Body of pancreas (tissue), 4 donors: Measurements from ENCODE around the gene ASCC1. TPM values are rescaled to one million over a fixed set of nuclear protein-coding genes. Genes with fewer than 3 reads are reported as not detected.
"Not testable (repeated sequence)": the region's sequence is repeated elsewhere in the genome, so short reads cannot be mapped to it uniquely, and the experiment has no call there.

Experiments used
- ATAC-seq: fragments of 150-250 bp; one replicate; pipeline ENCODE4 v1.9.1; 2016
- DNase-seq, 4 donors: peaks; one replicate each; pipeline ENCODE4 v3.0.0-alpha.2; 2019
- H3K27ac ChIP-seq, 4 donors: fragments of 200-600 bp; sonication (generic); 1 replicate in 3 of 4; 2 replicates in 1 of 4; pipeline versions ENCODE4 v1.5.1 to v1.6.1; 2016 to 2019; ENCODE audit warnings: mild to moderate bottlenecking in 1 of 4, mixed read lengths in 1 of 4, moderate library complexity in 1 of 4
- H3K27me3 ChIP-seq, 2 donors: fragments of 200-600 bp; sonication (generic); one replicate each; pipeline ENCODE4 v1.6.0; 2016; ENCODE audit warnings: mild to moderate bottlenecking in 1 of 2
- H3K36me3 ChIP-seq, 2 donors: fragments of 200-600 bp; sonication (generic); replicated peaks in 1 of 2; 2 replicates each; pipeline ENCODE4 v1.5.1; 2016; ENCODE audit warnings: low read depth in 2 of 2; ENCODE audit not compliant: insufficient read depth in 1 of 2
- H3K4me1 ChIP-seq: fragments of 200-600 bp; sonication (generic); one replicate; pipeline ENCODE4 v1.6.0; 2016
- H3K4me3 ChIP-seq, 2 donors: fragments of 200-600 bp; sonication (generic); 1 replicate in 1 of 2; 2 replicates in 1 of 2; pipeline ENCODE4 v1.5.1; 2016 to 2019
- H3K9me3 ChIP-seq, 3 donors: fragments of 200-600 bp; sonication (generic); 1 replicate in 2 of 3; 2 replicates in 1 of 3; pipeline ENCODE4 v1.5.1; 2016
- CTCF ChIP-seq, 7 experiments: fragments of 450-650 bp in 4 of 7; fragments of 200-600 bp in 3 of 7; sonication (generic) in 3 of 7; IDR thresholded peaks; one replicate each; pipeline ENCODE4 v1.5.1; 2016 to 2019; ENCODE audit warnings: antibody characterized with exemption in 7 of 7
- POLR2A ChIP-seq, 3 donors: fragments of 450-650 bp; IDR thresholded peaks; one replicate each; pipeline ENCODE4 v1.6.1; 2016; ENCODE audit warnings: antibody characterized with exemption in 3 of 3, mild to moderate bottlenecking in 2 of 3
- WGBS, 2 donors: methylation state at CpG; one replicate each; pipeline ENCODE4 v1.1.5; 2017; 5-methylcytosine and 5-hydroxymethylcytosine counted together
- intact Hi-C: fragments of 100-400 bp; cut with DNase I; formaldehyde crosslinking; loops from one replicate; pipeline ENCODE4 v1.15.1; 2023
- total RNA-seq, 2 donors: library from RNA; depleted of rRNA; stranded (reverse); fragments of >200 nt; gene quantifications; one replicate each; pipeline ENCODE4 v1.1.0, GENCODE V29; 2016

ASCC1 gene
- total RNA-seq, 2 donors from 2014 or later, result 16.1 to 17.1 TPM

DNA sequence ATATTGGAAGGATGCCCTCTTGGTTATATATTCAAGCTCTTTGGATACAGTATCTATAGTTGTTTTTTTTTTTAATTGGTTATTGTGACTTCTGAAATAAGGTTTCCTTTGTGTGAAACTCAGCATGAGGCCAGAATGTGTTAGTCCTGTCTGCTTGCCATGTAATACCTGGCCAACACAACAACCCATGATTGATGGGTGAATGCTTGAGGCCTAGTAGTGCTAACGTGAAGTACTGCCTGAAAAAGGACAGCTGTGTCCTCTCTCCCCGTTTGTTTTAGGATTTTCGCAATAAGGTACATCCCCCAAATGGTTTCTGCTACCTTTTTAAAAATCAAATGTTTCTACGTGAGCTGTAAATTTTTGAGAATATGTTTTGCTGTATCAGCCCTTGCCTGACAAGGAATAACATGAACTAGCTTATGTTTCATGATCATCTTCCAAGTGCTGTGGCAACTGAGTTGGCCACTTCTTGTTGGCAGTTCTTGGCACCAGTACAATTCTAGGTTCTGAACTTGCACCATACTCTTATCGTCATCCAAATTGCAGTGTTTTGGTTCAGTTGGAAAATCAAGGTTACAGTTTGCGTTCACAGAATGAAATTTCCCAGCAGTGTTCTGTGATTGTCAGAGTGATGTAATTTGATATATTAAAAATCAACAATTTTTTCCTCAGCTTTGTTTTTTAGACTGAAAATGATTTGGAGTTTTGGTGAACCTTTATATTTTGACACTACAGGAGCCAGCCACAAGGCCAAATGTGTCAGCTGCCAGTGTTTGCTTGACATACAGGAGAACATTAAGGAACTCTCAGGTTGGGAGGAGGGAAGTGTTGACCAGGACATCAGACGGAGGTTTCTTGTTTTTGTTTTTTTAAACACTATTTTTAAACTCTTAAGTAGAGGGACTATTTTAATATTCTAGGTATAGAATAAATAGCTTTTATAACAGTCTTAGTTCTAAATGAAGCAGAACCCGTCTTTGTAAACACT lies 13.5 kb upstream of the ASCC1 start:
- peak in 2 of 3 donors; percentile 37 to 50 for TF ChIP-seq POLR2A (IDR thresholded peaks at IDR 0.05)
- TF ChIP-seq CTCF (IDR thresholded peaks at IDR 0.05), result peak in 1 of 7 experiments; percentile 21
- peaks cover 0 to 4% of the 10 kb centered on the region in 2 donors for H3K36me3 ChIP-seq
- H3K4me1 ChIP-seq, result peaks cover 97% of the 10 kb centered on the region
- no peak overlapping the region for H3K4me3 ChIP-seq
- no peaks in the 10 kb centered on the region for H3K9me3 ChIP-seq
- WGBS, 2 donors, result 15 to 23% methylated on average over 8 of the region's 8 CpGs
- DNase-seq, result peak; percentile 61 to 90 (median 70)
- H3K27me3 ChIP-seq, result no peaks in the 10 kb centered on the region
- intact Hi-C loops, result no loop called here
- ATAC-seq, result peak; percentile 88
- H3K27ac ChIP-seq, result peak overlapping the region; percentile 80 to 91 (median 88)

GRCh38 chr10:72228318-72228751 lies 12.3 kb upstream of the ASCC1 start:
- H3K27me3 ChIP-seq, result no peaks in the 10 kb centered on the region
- WGBS, 2 donors, result 7 to 26% methylated on average over 2 of the region's 2 CpGs
- H3K36me3 ChIP-seq, result peaks cover 0 to 2% of the 10 kb centered on the region in 2 donors
- H3K9me3 ChIP-seq, result no peaks in the 10 kb centered on the region
- peak overlapping the region; percentile 43 to 91 (median 86) for H3K27ac ChIP-seq
- H3K4me1 ChIP-seq, result peaks cover 97% of the 10 kb centered on the region
- TF ChIP-seq POLR2A (IDR thresholded peaks at IDR 0.05) (no peak), CTCF (IDR thresholded peaks at IDR 0.05) (no peak)
- intact Hi-C loops, result no loop called here
- ATAC-seq, result no peak
- H3K4me3 ChIP-seq, result no peak overlapping the region
- peak in 2 of 4 donors; percentile 55 to 62 for DNase-seq

- Histone ChIP-seq H3K9me3 (no peaks in the 10 kb centered on the region), H3K27me3 (no peaks in the 10 kb centered on the region), H3K27ac (peak overlapping the region; percentile 43 to 91 (median 86)), H3K4me1 (peaks cover 97% of the 10 kb centered on the region), H3K36me3 (peaks cover 0 to 2% of the 10 kb centered on the region in 2 donors), H3K4me3 (no peak overlapping the region)
- 79 to 83% methylated on average over 6 of the region's 6 CpGs for WGBS, 2 donors
- TF ChIP-seq CTCF (IDR thresholded peaks at IDR 0.05), result no peak
- no peak for TF ChIP-seq POLR2A (IDR thresholded peaks at IDR 0.05)
- DNase-seq (no peak), ATAC-seq (no peak)
- intact Hi-C loops, result no loop called here
These were observed 11.8 kb upstream of the ASCC1 start for GRCh38 chr10:72227826-72228225.

- intact Hi-C loops, result no loop called here
- ATAC-seq (no peak), DNase-seq (no peak)
- 74 to 77% methylated on average over 6 of the region's 6 CpGs for WGBS, 2 donors
- H3K9me3 ChIP-seq, result no peaks in the 10 kb centered on the region
- peaks cover 0 to 2% of the 10 kb centered on the region in 2 donors for H3K36me3 ChIP-seq
- no peak overlapping the region for H3K4me3 ChIP-seq
- H3K27ac ChIP-seq, result peak overlapping the region in 3 of 4 donors; percentile 58 to 91 (median 80)
- TF ChIP-seq CTCF (IDR thresholded peaks at IDR 0.05) (no peak), POLR2A (IDR thresholded peaks at IDR 0.05) (no peak)
- peaks cover 97% of the 10 kb centered on the region for H3K4me1 ChIP-seq
- H3K27me3 ChIP-seq, result no peaks in the 10 kb centered on the region
These were observed 10.4 kb upstream of the ASCC1 start for GRCh38 chr10:72226418-72227027.

DNA sequence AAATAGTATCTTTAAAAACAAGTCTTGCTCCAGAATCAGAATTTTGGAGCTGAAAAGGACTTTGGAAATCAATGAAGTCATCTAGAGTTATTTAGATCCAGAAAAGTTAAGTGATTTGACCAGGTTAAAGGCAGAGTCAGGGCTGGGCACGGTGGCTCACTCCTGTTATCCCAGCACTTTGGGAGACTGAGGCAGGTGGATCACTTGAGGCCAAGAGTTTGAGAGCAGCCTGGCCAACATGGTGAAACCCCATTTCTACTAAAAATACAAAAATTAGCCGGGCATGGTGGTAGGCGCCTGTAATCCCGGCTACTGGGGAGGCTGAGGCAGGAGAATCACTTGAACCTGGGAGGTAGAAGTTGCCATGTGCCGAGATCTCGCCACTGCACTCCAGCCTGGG lies 8.1 kb upstream of the ASCC1 start:
- DNase-seq, H3K9me3 ChIP-seq, ATAC-seq, H3K27me3 ChIP-seq, intact Hi-C loops, H3K4me3 ChIP-seq, H3K36me3 ChIP-seq: not testable (repeated sequence)
- Histone ChIP-seq H3K27ac (peak overlapping the region in 3 of 4 donors; percentile 62 to 91 (median 74)), H3K4me1 (peaks cover 80% of the 10 kb centered on the region)
- WGBS, 2 donors, result 75 to 83% methylated on average over 6 of the region's 6 CpGs
